HG02973 (cell line): ENCODE results near the gene CCDC127.
A peak's percentile ranks its signal among the peaks of the same experiment; 100 is the strongest.
"Not testable (repeated sequence)": the region's sequence is repeated elsewhere in the genome, so short reads cannot be mapped to it uniquely, and the experiment has no call there.

Experiments used
- ATAC-seq: cut with Tn5 transposase; IDR thresholded peaks from one replicate; pipeline ENCODE4 v1.9.1; 2021; ENCODE audit warnings: moderate library complexity; ENCODE audit not compliant: unreplicated experiment

The CCDC127 gene

GRCh38 chr5:234450-234849, 16.5 kb upstream of the CCDC127 start:
- no peak for ATAC-seq

GRCh38 chr5:233426-233825, 15.5 kb upstream of the CCDC127 start:
- not testable (repeated sequence) for ATAC-seq

- no peak for ATAC-seq
These were observed 13.7 kb upstream of the CCDC127 start for GRCh38 chr5:231661-232060.

DNA sequence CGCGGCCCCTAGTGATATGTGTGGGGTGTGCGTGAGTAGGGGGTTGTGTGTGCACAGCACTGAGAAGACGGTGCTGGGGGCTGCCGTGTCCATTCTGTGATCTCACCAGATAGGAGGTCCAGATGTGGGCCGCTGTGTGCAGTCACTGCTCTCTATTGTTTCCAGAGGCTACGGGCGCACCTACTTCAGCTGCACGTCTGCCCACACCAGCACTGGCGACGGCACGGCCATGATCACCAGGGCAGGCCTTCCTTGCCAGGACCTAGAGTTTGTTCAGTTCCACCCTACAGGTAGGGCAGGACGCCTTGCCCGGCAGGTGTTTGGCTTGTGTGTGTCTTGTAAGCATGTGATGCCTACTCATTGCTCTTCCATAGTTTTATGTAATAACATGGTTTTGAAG, 12.8 kb upstream of the CCDC127 start:
- no peak for ATAC-seq

DNA sequence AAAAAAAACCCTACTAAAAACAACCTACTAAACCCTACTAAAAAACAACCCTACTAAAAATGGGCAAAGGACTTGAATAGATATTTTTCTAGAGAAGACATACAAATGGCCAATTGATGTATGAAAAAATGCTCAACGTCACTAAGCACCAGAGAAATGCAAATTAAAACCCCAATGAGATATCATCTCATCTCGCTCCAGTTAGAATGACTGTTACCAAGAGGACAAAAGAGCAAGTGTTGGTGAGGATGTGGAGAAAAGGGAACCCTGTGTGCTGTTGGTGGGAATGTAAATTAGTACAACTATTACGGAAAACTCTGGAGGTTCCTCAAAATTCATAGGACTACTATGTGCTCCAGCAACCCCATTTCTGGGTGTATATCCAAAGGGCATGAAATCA, 10.9 kb upstream of the CCDC127 start:
- ATAC-seq, result no peak

- not testable (repeated sequence) for ATAC-seq
These were observed 9.4 kb upstream of the CCDC127 start for GRCh38 chr5:227375-227774.

DNA sequence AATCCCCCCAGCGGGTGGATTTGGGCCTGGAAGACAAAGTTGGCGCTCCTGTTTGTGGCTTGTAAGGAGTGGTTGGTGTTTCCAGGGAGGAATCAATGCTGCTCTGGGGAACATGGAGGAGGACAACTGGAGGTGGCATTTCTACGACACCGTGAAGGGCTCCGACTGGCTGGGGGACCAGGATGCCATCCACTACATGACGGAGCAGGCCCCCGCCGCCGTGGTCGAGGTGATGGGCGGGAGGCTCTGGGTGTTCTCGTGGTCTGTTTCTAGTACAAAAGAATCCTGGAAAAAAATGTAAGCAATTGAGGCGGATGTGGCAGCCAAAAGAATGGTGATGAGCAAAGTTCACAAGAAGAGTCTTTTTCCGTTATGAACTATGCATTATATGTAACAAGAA, 7.4 kb upstream of the CCDC127 start:
- no peak for ATAC-seq

GRCh38 chr5:223791-224190, 5.8 kb upstream of the CCDC127 start:
- no peak for ATAC-seq

DNA sequence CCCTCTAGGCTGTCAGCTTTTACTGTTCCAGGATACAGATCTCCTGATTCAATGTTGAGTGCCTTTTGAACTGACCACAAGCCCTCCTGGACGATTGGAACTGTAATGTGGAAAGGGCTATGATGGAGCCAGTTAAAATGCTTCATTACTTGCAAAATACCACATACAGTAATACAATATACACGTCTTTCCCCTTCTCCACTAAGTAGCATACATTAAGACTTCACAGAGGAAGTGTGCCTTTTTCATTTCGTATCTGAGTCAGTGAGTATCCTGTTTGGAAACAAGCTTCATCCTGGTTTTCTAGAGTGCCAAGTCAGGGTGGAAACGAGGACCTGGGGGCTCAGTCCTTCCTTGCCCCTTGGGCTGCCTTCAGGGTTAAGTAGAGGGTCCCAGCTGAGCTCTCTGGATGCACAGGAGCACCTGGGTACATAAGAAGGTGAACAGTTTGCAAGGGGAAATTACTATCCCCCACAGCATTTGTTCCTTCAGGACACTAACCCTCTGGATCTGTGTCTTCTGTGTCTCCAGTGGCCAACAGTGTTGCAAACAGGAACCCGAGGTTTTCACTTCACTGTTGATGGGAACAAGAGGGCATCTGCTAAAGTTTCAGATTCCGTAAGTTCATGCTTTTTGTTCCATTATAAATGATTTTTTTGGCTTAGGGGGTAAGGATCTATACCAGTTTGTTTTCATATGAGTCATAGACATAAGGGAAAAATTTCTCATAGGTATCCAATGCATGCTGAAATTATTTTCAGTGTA, 5.2 kb upstream of the CCDC127 start:
- ATAC-seq, result not testable (repeated sequence)

- ATAC-seq, result no peak
These were observed 2.0 kb upstream of the CCDC127 start for GRCh38 chr5:219991-220390.

GRCh38 chr5:219460-219863, 1.5 kb upstream of the CCDC127 start:
- no peak for ATAC-seq

DNA sequence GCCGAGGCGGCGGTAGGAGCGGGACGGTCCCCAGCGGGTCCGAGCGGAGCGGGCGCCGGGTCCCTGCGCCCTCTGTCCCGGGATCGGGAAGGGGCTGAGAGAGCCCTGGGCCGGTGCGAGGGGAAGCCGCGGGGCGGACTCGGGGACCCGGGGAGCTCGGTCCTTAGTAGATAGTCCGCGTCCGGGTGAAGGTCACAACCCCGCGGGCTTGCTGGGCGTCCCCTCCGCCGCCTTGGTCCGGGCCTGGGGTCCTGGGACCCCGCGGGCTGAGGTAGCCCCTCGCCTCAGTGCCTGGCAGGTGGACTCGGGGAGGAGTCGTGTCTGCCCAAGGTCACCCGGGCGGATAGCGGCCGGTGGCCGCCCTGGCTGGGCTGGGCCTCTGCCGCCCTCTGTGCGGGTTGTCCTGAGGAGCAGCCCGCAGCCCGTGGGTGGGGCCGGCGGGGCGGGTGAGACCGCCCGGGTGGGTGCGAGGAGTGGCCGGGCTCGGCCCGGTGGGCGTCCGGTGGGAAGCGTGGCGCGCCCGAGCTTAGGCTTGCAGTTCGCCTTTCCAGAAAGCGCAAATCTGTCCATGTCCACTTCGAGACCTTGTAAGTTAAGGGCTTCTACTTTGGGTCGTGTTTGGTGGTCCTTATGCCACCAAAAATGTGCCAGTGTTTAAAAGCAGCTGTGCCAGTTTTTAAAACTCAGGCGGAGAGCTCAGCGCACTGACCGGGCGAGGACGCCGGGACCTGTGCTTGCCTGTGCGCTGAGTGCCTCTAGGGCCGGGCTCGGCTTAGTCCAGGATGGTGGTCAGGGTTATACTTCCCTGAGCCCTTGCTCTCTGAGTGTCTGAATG, 721 bp upstream of the CCDC127 start:
- ATAC-seq, result peak; percentile 17

- not testable (repeated sequence) for ATAC-seq
These were observed 1.9 kb downstream of the CCDC127 start for GRCh38 chr5:216076-216475.

DNA sequence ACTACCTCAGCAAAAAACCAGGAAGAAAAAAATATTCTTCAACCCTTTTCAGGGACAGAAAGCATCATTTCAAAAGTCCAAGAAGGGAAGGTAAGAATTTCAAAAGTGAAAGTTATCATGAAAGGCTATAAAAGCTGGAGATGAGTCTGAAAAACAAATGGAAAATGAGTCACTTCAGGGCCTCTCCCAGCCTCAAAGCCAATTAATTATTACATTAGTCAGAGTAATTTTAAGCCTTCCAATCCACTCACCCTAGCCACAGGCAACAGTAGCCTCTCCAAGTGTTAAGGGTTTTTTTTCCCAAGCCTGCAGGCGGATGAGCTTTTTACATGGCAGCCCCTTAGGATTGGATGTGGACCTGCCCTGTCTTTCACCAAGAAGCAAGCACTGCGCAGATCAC, 2.7 kb downstream of the CCDC127 start:
- ATAC-seq, result not testable (repeated sequence)

GRCh38 chr5:213803-214395, 4.1 kb downstream of the CCDC127 start:
- no peak for ATAC-seq

DNA sequence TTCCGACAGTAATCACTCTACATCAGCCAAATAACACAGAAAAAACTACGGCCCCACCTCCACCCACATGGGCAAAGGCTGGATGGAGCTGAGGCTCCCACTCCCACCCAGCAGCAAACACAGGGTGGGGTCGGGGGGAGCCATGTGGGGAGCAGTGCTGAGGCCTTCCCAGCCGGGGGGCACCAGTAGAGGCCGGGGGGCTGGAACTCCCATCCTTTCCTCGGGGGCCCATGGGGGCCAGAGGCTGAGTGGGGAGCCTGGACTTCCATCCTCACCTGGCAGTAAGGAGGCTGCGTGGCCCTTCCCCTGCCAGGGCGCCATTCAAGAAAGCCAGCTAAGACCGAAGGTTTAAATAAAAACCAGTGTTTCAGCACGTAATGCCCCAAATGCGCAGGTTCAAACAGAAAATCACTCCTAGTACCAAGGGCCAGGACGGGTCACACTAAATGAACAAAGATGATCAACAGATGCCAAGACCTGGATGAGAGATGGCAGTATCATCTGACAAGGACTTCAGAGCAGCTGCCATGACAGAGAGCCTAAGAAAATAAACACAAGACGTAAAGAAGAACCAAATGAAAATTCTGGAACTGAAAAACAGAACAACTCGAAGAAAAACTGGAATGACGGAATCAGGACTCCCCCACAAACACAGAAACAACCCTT, 9.4 kb downstream of the CCDC127 start:
- no peak for ATAC-seq

GRCh38 chr5:207599-207998, 10.4 kb downstream of the CCDC127 start:
- no peak for ATAC-seq

DNA sequence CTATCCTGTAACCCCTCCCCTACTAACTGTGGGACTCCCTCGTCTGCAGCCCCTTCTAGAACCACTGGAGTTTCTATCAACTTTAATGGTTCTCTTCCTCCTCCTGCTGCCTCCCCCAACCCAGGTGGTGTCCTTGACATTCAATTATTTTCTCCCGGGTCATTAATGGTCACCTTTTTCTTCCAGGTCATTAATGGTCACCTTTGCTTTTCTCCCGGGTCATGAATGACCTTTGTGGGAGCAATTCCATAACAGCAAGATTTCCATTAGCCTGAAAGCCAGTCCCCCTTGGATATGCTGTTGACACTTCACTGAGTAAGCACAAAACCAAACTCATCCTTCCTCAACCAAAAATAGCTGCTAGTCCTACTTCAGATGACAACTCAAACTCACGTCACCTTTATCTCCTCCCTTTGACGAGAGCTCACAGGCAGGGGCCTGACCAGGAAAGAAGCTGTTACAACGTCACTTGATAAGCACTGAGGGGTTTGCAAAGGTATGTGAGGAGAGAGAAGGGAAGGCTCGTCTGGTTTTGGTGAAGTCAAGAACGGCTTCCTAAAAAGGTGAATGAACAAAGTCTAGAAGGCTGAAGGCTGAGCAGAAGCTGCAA, 10.9 kb downstream of the CCDC127 start:
- no peak for ATAC-seq

DNA sequence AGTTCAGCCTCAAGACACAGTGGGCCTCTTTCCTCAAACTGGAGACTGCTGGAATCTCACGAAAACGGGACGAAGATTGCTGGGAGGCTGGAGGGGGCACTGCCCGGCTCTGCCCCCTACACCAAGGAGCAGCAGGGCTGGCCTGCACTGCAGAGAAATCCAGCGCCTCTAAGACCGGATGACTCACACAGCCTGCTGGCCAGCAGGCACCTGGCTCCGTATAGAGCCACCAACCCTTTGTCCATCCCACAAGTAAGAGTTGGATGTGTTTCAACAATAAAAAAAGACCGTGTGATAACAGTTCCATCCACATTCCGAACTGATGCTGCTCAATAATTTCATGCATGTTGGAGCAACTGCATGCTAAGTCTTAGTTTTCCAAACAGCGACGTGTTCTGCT, 11.5 kb downstream of the CCDC127 start:
- no peak for ATAC-seq

- no peak for ATAC-seq
These were observed 12.8 kb downstream of the CCDC127 start for GRCh38 chr5:204966-205670.
